Omental fat pad (tissue), 4 donors: Measurements from ENCODE around the gene GULP1. TPM values are rescaled to one million over a fixed set of nuclear protein-coding genes. Genes with fewer than 3 reads are reported as not detected.

Experiments used
- ATAC-seq: fragments of 150-250 bp; one replicate; pipeline ENCODE4 v1.9.1; 2016; ENCODE audit warnings: mild to moderate bottlenecking, moderate library complexity; ENCODE audit not compliant: low FRiP score
- DNase-seq: peaks from one replicate; pipeline ENCODE4 v3.0.0-alpha.2; 2019; ENCODE audit warnings: low spot score
- CTCF ChIP-seq, 3 donors: fragments of 450-650 bp; IDR thresholded peaks; one replicate each; pipeline ENCODE4 v1.5.1; 2016 to 2017; ENCODE audit warnings: antibody characterized with exemption in 3 of 3, mild to moderate bottlenecking in 3 of 3, moderate library complexity in 2 of 3
- total RNA-seq, 4 donors: library from RNA; depleted of rRNA; stranded (reverse); fragments of >200 nt; gene quantifications; one replicate each; pipeline ENCODE4 v1.1.0, GENCODE V29; 2016

The GULP1 gene
- total RNA-seq, 4 donors from 2014 or later: 14.1 to 31.5 (median 16.5) TPM

GRCh38 chr2:188315750-188316149 is 24.1 kb downstream of the GULP1 start:
- DNase-seq (no peak), ATAC-seq (no peak)
- TF ChIP-seq CTCF (IDR thresholded peaks at IDR 0.05): no peak

- DNase-seq: no peak
- ATAC-seq: no peak
- no peak for TF ChIP-seq CTCF (IDR thresholded peaks at IDR 0.05)
Measured at GRCh38 chr2:188316342-188316741, 24.7 kb downstream of the GULP1 start.

- ATAC-seq (no peak), DNase-seq (no peak)
- no peak for TF ChIP-seq CTCF (IDR thresholded peaks at IDR 0.05)
Measured at GRCh38 chr2:188316791-188317423, 25.2 kb downstream of the GULP1 start.

- TF ChIP-seq CTCF (IDR thresholded peaks at IDR 0.05): no peak
- DNase-seq (no peak), ATAC-seq (no peak)
Measured at GRCh38 chr2:188318161-188318749, 26.6 kb downstream of the GULP1 start.

GRCh38 chr2:188319838-188320237 is 28.2 kb downstream of the GULP1 start:
- TF ChIP-seq CTCF (IDR thresholded peaks at IDR 0.05): no peak
- DNase-seq: no peak
- ATAC-seq: no peak

GRCh38 chr2:188320861-188321260 is 29.2 kb downstream of the GULP1 start:
- no peak for DNase-seq
- TF ChIP-seq CTCF (IDR thresholded peaks at IDR 0.05): no peak
- ATAC-seq: no peak
